ENCODE data around the gene FTO.

GRCh38 chr16:53920988-53921387, 217.0 kb downstream of the FTO start:
- TF ChIP-seq, protein P1, sequence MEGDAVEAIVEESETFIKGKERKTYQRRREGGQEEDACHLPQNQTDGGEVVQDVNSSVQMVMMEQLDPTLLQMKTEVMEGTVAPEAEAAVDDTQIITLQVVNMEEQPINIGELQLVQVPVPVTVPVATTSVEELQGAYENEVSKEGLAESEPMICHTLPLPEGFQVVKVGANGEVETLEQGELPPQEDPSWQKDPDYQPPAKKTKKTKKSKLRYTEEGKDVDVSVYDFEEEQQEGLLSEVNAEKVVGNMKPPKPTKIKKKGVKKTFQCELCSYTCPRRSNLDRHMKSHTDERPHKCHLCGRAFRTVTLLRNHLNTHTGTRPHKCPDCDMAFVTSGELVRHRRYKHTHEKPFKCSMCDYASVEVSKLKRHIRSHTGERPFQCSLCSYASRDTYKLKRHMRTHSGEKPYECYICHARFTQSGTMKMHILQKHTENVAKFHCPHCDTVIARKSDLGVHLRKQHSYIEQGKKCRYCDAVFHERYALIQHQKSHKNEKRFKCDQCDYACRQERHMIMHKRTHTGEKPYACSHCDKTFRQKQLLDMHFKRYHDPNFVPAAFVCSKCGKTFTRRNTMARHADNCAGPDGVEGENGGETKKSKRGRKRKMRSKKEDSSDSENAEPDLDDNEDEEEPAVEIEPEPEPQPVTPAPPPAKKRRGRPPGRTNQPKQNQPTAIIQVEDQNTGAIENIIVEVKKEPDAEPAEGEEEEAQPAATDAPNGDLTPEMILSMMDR (IDR thresholded peaks at IDR 0.05; ENCODE audit: control extremely low read depth in 1 of 3, insufficient read depth in 1 of 3, low read depth in 1 of 3, low read length in 3 of 3): no peak
- TF ChIP-seq EGR1 (IDR thresholded peaks at IDR 0.05; ENCODE audit: borderline replicate concordance, low read depth, low read length): no peak
- no peak for TF ChIP-seq ASH2L (IDR thresholded peaks at IDR 0.05; ENCODE audit: low read length)
- no peak for TF ChIP-seq GABPA (IDR thresholded peaks at IDR 0.05; ENCODE audit: borderline replicate concordance, insufficient read depth, low read length)
- TF ChIP-seq POLR2A (IDR thresholded peaks at IDR 0.05; ENCODE audit: control extremely low read depth in 1 of 2, low read depth in 2 of 2, low read length in 2 of 2): no peak

All from H1 (cell line).